ENCODE measurements around the gene USP17L30.
"Not testable (repeated sequence)": the region's sequence is repeated elsewhere in the genome, so short reads cannot be mapped to it uniquely, and the experiment has no call there.

USP17L30 gene

GRCh38 chr4:9384126-9384525, 21.2 kb downstream of the USP17L30 start:
- Histone ChIP-seq H3K4me3 (ENCODE audit: low read depth, low read length) (no peak overlapping the region), H3K27me3 (ENCODE audit: insufficient read depth, low read depth, severe bottlenecking) (peaks cover 6% of the 10 kb centered on the region), H3K36me3 (no peaks in the 10 kb centered on the region), H3K9me3 (ENCODE audit: severe bottlenecking) (no peaks in the 10 kb centered on the region), H3K27ac (no peak overlapping the region)
- no peak for DNase-seq
- TF ChIP-seq, protein P1, sequence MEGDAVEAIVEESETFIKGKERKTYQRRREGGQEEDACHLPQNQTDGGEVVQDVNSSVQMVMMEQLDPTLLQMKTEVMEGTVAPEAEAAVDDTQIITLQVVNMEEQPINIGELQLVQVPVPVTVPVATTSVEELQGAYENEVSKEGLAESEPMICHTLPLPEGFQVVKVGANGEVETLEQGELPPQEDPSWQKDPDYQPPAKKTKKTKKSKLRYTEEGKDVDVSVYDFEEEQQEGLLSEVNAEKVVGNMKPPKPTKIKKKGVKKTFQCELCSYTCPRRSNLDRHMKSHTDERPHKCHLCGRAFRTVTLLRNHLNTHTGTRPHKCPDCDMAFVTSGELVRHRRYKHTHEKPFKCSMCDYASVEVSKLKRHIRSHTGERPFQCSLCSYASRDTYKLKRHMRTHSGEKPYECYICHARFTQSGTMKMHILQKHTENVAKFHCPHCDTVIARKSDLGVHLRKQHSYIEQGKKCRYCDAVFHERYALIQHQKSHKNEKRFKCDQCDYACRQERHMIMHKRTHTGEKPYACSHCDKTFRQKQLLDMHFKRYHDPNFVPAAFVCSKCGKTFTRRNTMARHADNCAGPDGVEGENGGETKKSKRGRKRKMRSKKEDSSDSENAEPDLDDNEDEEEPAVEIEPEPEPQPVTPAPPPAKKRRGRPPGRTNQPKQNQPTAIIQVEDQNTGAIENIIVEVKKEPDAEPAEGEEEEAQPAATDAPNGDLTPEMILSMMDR (IDR thresholded peaks at IDR 0.05; ENCODE audit: low read depth, low read length), result no peak

DNA sequence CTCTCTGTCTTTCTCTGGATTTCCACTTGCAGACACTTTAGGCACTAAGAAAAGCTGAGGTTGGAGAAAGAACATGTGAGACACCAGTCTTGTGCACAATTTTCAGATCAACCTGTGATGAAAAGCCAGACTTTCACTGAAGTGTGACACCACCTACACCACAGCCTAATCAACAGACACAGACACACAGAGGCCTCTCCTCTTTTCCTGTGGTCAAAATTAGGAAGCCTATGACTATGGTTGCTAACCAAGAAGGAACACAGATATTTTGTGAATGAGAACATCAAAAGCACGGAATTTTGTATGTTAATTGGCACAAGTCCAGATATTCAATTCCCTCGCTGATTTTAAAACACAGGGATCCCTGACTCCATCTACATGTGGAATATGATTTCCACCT, 26.1 kb downstream of the USP17L30 start:
- H3K27ac ChIP-seq; H3K9me3 ChIP-seq (ENCODE audit: severe bottlenecking); DNase-seq; H3K4me3 ChIP-seq (ENCODE audit: low read depth, low read length); H3K36me3 ChIP-seq: not testable (repeated sequence)
- peaks cover 25% of the 10 kb centered on the region for H3K27me3 ChIP-seq (ENCODE audit: insufficient read depth, low read depth, severe bottlenecking)

DNA sequence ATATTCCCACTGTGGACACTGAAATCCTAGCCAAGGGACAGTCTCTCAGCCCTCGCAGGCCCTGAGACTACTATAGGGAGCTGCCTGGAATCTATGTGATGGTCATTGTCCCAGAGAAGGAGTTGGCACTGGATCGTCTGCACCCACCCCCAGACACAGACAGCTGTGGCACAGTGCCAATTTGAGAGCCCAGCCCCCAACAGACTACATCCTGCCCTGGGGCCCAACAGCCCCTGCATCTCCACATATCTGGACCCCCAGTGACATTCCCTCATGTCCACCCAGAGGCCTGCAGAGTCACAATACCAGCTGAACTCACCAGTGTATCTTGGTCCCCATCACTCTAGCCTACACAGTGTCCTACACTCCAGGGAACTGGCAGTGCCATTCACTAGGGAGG, 42.8 kb downstream of the USP17L30 start:
- not testable (repeated sequence) for DNase-seq; H3K9me3 ChIP-seq (ENCODE audit: severe bottlenecking); H3K27ac ChIP-seq; H3K36me3 ChIP-seq; H3K4me3 ChIP-seq (ENCODE audit: low read depth, low read length); H3K27me3 ChIP-seq (ENCODE audit: insufficient read depth, low read depth, severe bottlenecking)

GRCh38 chr4:9406491-9406890, 43.6 kb downstream of the USP17L30 start:
- not testable (repeated sequence) for H3K9me3 ChIP-seq (ENCODE audit: severe bottlenecking); H3K27ac ChIP-seq; H3K27me3 ChIP-seq (ENCODE audit: insufficient read depth, low read depth, severe bottlenecking); H3K36me3 ChIP-seq; H3K4me3 ChIP-seq (ENCODE audit: low read depth, low read length); DNase-seq

GRCh38 chr4:9409793-9410192, 46.9 kb downstream of the USP17L30 start:
- no peak overlapping the region for H3K4me3 ChIP-seq (ENCODE audit: low read depth, low read length)

More at GRCh38 chr4:9409793-9410192, 46.9 kb downstream of the USP17L30 start:
- H3K36me3 ChIP-seq, result no peaks in the 10 kb centered on the region
- TF ChIP-seq, protein P1 (IDR thresholded peaks at IDR 0.05; ENCODE audit: low read depth, low read length), result no peak
- H3K27me3 ChIP-seq (ENCODE audit: insufficient read depth, low read depth, severe bottlenecking), result peaks cover 7% of the 10 kb centered on the region
- H3K27ac ChIP-seq, result no peak overlapping the region
- no peak for DNase-seq
- peaks cover 3% of the 10 kb centered on the region for H3K9me3 ChIP-seq (ENCODE audit: severe bottlenecking)
